Breast epithelium (tissue), 3 donors: ENCODE results near the gene YKT6.

Source experiments
- POLR2A ChIP-seq: fragments of 450-650 bp; IDR thresholded peaks from one replicate; pipeline ENCODE4 v1.6.1; 2016; ENCODE audit warnings: antibody characterized with exemption, mild to moderate bottlenecking, moderate library complexity
- POLR2AphosphoS5 ChIP-seq, 3 donors: sonication (generic); formaldehyde crosslinking; IDR thresholded peaks; one replicate each; pipeline ENCODE4 v1.6.1; 2017; ENCODE audit warnings: antibody characterized with exemption in 3 of 3
- TF ChIP-seq, protein P1 (sequence below), 3 donors: fragments of 450-650 bp; IDR thresholded peaks; one replicate each; pipeline ENCODE4 v1.5.1; 2016 to 2017; ENCODE audit warnings: antibody characterized with exemption in 3 of 3, mild to moderate bottlenecking in 3 of 3, moderate library complexity in 3 of 3

- TF ChIP-seq, protein P1, sequence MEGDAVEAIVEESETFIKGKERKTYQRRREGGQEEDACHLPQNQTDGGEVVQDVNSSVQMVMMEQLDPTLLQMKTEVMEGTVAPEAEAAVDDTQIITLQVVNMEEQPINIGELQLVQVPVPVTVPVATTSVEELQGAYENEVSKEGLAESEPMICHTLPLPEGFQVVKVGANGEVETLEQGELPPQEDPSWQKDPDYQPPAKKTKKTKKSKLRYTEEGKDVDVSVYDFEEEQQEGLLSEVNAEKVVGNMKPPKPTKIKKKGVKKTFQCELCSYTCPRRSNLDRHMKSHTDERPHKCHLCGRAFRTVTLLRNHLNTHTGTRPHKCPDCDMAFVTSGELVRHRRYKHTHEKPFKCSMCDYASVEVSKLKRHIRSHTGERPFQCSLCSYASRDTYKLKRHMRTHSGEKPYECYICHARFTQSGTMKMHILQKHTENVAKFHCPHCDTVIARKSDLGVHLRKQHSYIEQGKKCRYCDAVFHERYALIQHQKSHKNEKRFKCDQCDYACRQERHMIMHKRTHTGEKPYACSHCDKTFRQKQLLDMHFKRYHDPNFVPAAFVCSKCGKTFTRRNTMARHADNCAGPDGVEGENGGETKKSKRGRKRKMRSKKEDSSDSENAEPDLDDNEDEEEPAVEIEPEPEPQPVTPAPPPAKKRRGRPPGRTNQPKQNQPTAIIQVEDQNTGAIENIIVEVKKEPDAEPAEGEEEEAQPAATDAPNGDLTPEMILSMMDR (IDR thresholded peaks at IDR 0.05): no peak
- TF ChIP-seq POLR2AphosphoS5 (IDR thresholded peaks at IDR 0.05) (no peak), POLR2A (no peak)
These were observed 15.8 kb upstream of the YKT6 start for GRCh38 chr7:44184873-44185446.
